GM18505 (cell line): ENCODE measurements around the gene IL21R.

ENCODE experiments used
- ATAC-seq: cut with Tn5 transposase; IDR thresholded peaks from one replicate; pipeline ENCODE4 v1.9.1; 2021; ENCODE audit not compliant: unreplicated experiment
- POLR2A ChIP-seq: IDR thresholded peaks from 4 replicates; pipeline ENCODE4 v1.6.1; 2011; ENCODE audit warnings: borderline replicate concordance; ENCODE audit not compliant: insufficient read depth, insufficient read length; ENCODE audit errors: extremely low read depth

Gene IL21R

DNA sequence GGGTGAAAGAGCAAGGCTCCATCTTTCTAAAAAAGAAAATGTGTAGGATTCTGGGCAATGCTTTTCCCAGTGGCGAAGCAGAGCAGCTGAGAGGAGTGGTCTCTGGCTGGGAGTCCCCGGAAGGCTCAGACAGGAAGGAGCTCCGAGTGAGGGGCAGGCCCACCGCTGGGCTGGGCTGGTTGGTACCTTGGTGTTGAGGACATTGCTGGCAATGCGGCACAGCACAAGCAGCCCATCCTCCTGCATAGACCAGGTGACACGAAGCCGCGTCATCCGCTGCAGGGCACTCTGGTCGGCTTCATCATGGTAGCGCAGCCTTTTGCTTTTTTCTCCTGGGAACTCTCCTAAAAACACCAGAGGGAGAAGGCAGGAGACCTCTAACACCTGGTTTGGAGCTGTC, 83.8 kb downstream of the IL21R start:
- no peak for ATAC-seq

DNA sequence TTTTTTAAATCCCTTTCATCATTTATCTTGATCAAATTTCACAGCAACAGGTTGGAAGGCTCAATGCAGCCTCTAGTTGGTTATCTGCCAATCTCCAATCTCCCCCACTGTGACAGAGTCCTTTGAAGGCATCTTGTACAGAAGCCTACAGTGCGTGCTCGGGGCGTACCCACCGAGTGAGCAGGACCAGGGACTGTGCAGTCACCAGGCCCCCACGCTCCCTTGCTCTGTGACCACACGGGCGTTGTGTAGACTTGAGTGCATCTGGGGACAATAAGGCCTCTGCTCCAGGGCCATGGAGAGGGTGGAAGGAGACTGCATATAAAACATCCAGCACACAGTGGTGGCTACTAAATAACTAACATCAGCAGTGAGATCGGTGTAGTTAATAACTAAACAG, 84.4 kb downstream of the IL21R start:
- TF ChIP-seq POLR2A: no peak
- no peak for ATAC-seq

More for the DNA sequence above, 83.8 kb downstream of the IL21R start:
- TF ChIP-seq POLR2A: no peak

DNA sequence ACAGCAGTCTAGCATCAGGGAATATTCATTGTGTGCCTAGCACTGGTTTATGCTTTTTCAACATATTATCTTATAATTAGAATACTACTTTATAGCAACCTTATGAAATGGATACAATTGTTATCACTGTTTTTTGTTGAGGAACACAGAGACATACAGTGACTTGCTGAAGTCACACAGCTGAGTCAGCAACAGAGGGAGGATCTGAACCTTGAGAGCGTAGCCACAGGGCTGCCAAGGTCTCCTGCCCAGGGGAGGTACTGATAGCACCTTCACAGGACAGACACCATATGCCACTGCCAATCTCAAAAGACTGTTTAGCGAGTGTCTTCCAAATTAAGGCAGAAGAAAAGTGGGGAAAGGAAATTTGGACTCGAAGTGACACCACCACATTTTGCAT, 84.8 kb downstream of the IL21R start:
- no peak for TF ChIP-seq POLR2A
- ATAC-seq: no peak

DNA sequence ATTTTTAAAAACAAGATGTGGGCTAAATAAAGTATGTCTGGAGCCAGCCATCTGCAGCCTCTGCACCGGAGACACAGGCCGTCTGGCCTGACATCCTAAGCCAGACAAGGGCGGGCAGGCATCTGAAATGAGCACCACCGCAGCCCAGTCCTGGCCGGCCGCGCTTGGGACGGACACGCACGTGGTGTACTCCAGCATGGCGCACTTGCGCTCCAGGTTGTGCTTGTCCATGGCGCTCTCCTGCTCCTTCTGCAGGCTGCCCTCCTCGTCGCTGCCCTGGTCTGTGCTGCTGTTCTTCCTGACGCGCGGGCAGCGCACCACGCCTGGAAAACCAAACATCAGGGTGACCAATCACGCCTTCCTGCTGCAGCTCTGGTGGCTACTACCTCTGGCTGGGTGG, 87.4 kb downstream of the IL21R start:
- ATAC-seq: no peak
- TF ChIP-seq POLR2A: no peak

- no peak for ATAC-seq
- no peak for TF ChIP-seq POLR2A
Observed at GRCh38 chr16:27489906-27490305, 87.9 kb downstream of the IL21R start.

- no peak for ATAC-seq
- no peak for TF ChIP-seq POLR2A
Observed at GRCh38 chr16:27491894-27492587, 90.1 kb downstream of the IL21R start.

DNA sequence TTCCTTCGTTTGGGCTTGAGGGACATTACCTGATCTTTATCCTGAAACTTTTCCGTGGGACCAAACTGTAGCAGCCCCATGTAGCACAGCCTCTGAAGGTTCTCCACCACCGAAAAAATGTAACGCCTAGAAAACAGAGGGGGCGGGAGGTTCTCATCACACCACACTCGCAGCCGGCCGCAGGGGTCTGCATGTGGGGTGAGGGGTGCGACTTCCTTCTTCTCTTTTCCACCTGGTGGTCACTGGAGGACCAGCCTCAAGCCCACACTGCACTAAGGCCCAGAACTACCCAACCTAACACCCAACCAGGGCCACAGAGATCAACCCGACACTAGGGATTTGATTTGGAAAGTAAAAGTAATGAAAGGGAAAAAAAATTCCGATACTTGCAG, 90.6 kb downstream of the IL21R start:
- TF ChIP-seq POLR2A: no peak
- ATAC-seq: no peak

DNA sequence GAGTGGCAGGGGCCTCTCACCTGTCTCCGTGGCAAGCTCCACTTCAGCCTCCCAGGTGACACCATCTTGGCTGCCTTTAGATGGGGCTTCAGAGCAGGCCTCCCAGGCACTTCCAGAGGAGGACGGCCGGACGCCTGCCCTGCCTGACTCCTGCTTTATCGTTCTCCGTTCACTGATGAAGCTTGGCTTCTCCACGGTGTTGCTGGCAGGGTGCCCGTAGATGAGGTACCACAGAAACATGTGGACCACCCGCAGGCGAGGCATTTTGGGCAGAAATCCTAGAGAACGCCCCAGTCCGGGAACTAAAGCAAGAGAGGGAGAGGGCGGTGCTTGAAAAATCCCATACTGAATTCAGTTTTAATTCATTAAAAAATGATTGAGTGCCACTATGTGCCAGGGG, 93.2 kb downstream of the IL21R start:
- ATAC-seq: no peak

GRCh38 chr16:27498031-27498825, 96.3 kb downstream of the IL21R start:
- no peak for TF ChIP-seq POLR2A
- ATAC-seq: no peak

More for the DNA sequence above, 93.2 kb downstream of the IL21R start:
- TF ChIP-seq POLR2A: no peak

DNA sequence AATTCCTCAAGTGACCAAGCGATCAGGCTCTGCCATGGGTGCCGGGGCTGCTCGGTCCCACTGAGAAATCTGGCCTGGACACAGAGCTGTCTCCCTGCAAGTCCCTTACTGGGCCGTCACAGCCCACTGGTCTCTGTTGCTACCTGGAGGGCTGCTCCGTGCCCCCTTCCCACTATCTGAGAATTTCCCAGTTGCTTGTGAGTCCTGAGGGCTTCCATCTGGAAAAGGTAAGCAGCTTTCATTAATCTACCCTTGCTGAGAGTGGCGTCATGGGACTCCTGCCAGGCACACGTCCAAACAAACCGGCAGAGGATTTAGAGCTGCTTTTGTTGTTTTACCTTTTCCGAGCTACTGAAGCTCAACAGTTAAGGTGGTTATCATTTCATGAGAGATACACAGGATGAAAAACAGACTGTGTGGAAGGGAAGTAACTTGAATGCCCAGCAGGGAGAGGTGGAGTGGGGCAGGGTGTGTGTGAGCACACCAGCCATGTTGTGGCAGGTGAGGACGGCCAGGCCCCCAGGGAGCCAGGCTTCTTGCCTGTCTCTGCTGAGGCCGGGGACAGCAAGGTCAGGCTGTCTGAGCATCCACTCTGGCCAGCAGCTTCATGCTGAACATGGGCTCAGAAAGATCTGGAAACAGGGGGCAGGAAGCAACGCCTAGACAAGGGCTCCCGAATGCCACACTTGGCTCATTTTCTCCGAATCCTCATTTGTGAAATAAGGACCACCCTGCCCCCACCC, 97.1 kb downstream of the IL21R start:
- no peak for TF ChIP-seq POLR2A
- ATAC-seq: no peak

GRCh38 chr16:27499659-27500055, 97.7 kb downstream of the IL21R start:
- no peak for TF ChIP-seq POLR2A
- no peak for ATAC-seq

GRCh38 chr16:27500801-27501200, 98.8 kb downstream of the IL21R start:
- TF ChIP-seq POLR2A: no peak
- no peak for ATAC-seq
